Neural cell (in vitro differentiated cells): ENCODE results near the gene SNCB. TPM values are rescaled to one million over a fixed set of nuclear protein-coding genes. Genes with fewer than 3 reads are reported as not detected.

Source experiments
- H2AFZ ChIP-seq: fragments of 200-600, 300-800 bp; sonication (generic), shearing (Covaris generic); 2 replicates; pipeline ENCODE4 v1.6.0; 2014; ENCODE audit warnings: low read depth, mild to moderate bottlenecking, antibody characterized with exemption, low read length, moderate library complexity
- H3F3A ChIP-seq: fragments of 200-600 bp; shearing (Covaris generic); 2 replicates; pipeline ENCODE4 v1.6.1; 2016; ENCODE audit warnings: mild to moderate bottlenecking, moderate library complexity, mixed read lengths, antibody characterized with exemption, low read length; ENCODE audit not compliant: insufficient read depth, poor library complexity, severe bottlenecking
- H3K27ac ChIP-seq: fragments of 200-600, 300-800 bp; sonication (generic), shearing (Covaris generic); 2 replicates; pipeline ENCODE4 v1.5.1; 2014; ENCODE audit warnings: mild to moderate bottlenecking, low read length, moderate library complexity
- H3K27me3 ChIP-seq: fragments of 300-800, 200-600 bp; sonication (generic), shearing (Covaris generic); 2 replicates; pipeline ENCODE4 v1.6.0; 2014; ENCODE audit warnings: mild to moderate bottlenecking, low read depth, low read length, moderate library complexity; ENCODE audit not compliant: insufficient read depth
- H3K36me3 ChIP-seq: fragments of 300-800, 200-600 bp; sonication (generic), shearing (Covaris generic); 2 replicates; pipeline ENCODE4 v1.5.1; 2014; ENCODE audit warnings: mild to moderate bottlenecking, antibody characterized with exemption, low read length, moderate library complexity; ENCODE audit not compliant: insufficient read depth
- H3K4me2 ChIP-seq: fragments of 300-800, 200-600 bp; sonication (generic), shearing (Covaris generic); 2 replicates; pipeline ENCODE4 v1.6.0; 2014; ENCODE audit warnings: mild to moderate bottlenecking, low read length
- H3K4me3 ChIP-seq: fragments of 300-800, 200-600 bp; sonication (generic), shearing (Covaris generic); 2 replicates; pipeline ENCODE4 v1.5.1; 2014; ENCODE audit warnings: mild to moderate bottlenecking, low read length, moderate library complexity
- H3K79me2 ChIP-seq: fragments of 200-600 bp; shearing (Covaris generic); replicated peaks from 2 replicates; pipeline ENCODE4 v1.6.0; 2014; ENCODE audit warnings: mild to moderate bottlenecking, low read length, moderate library complexity; ENCODE audit not compliant: insufficient read depth
- H3K9ac ChIP-seq: fragments of 300-800, 200-600 bp; sonication (generic), shearing (Covaris generic); 2 replicates; pipeline ENCODE4 v1.6.1; 2016; ENCODE audit warnings: mild to moderate bottlenecking, low read length, mixed read lengths
- H3K9me2 ChIP-seq: fragments of 200-600 bp; shearing (Covaris generic); 2 replicates; pipeline ENCODE4 v1.6.1; 2016; ENCODE audit warnings: mild to moderate bottlenecking, low read length, mixed read lengths; ENCODE audit not compliant: insufficient read depth
- H3K9me3 ChIP-seq: fragments of 200-600, 300-800 bp; sonication (generic), shearing (Covaris generic); 2 replicates; pipeline ENCODE4 v1.6.1; 2016; ENCODE audit warnings: mild to moderate bottlenecking, mixed run types, low read length, moderate library complexity, mixed read lengths
- H4K20me1 ChIP-seq: fragments of 200-600 bp; shearing (Covaris generic); 2 replicates; pipeline ENCODE4 v1.6.1; 2016; ENCODE audit warnings: mild to moderate bottlenecking, mixed run types; ENCODE audit not compliant: insufficient read depth
- CTCF ChIP-seq: fragments of 450-650 bp; IDR thresholded peaks from 2 replicates; pipeline ENCODE4 v1.5.1; 2014; ENCODE audit warnings: antibody characterized with exemption, mild to moderate bottlenecking, moderate library complexity; ENCODE audit not compliant: poor library complexity, severe bottlenecking
- EP300 ChIP-seq: fragments of 450-650 bp; conservative IDR thresholded peaks from 2 replicates; pipeline ENCODE4 v1.6.1; 2014; ENCODE audit warnings: antibody characterized with exemption, mild to moderate bottlenecking, moderate library complexity; ENCODE audit not compliant: poor library complexity, severe bottlenecking
- EZH2 ChIP-seq: fragments of 200-600, 300-800 bp; shearing (Covaris generic), sonication (generic); IDR thresholded peaks from 2 replicates; pipeline ENCODE4 v1.6.1; 2014; ENCODE audit warnings: antibody characterized with exemption, low read length, borderline replicate concordance, mild to moderate bottlenecking; ENCODE audit not compliant: insufficient read depth, poor library complexity, severe bottlenecking
- MXI1 ChIP-seq: fragments of 450-650 bp; conservative IDR thresholded peaks from 2 replicates; pipeline ENCODE4 v1.6.1; 2014; ENCODE audit warnings: antibody characterized with exemption, mild to moderate bottlenecking; ENCODE audit not compliant: poor library complexity, severe bottlenecking
- POLR2AphosphoS5 ChIP-seq: IDR thresholded peaks from 2 replicates; pipeline ENCODE4 v1.6.1; 2012
- RAD21 ChIP-seq: fragments of 450-650 bp; conservative IDR thresholded peaks from 2 replicates; pipeline ENCODE4 v1.6.1; 2014; ENCODE audit warnings: antibody characterized with exemption, mild to moderate bottlenecking, moderate library complexity
- REST ChIP-seq: IDR thresholded peaks from 2 replicates; pipeline ENCODE4 v1.6.1; 2012; ENCODE audit warnings: borderline replicate concordance
- SMC3 ChIP-seq: fragments of 450-650 bp; conservative IDR thresholded peaks from 2 replicates; pipeline ENCODE4 v1.6.1; 2014; ENCODE audit warnings: antibody characterized with exemption, mild to moderate bottlenecking, moderate library complexity; ENCODE audit not compliant: poor library complexity
- TAF1 ChIP-seq: IDR thresholded peaks from 2 replicates; pipeline ENCODE4 v1.6.1; 2012; ENCODE audit warnings: low read depth
- polyA plus RNA-seq: library from polyadenylated mRNA; depleted of rRNA; stranded (reverse); fragments of >200 nt; gene quantifications from 2 replicates; pipeline ENCODE4 v1.2.3, GENCODE V29; 2014

The SNCB gene
- polyA plus RNA-seq, 1 donor from 2014 or later, result 10.1 TPM

- no peak overlapping the region for H3K9ac ChIP-seq
- H3K4me3 ChIP-seq, result no peak overlapping the region
- H3K27ac ChIP-seq, result no peak overlapping the region
- H3K27me3 ChIP-seq, result peaks cover 46% of the 10 kb centered on the region
- H2AFZ ChIP-seq, result no peak overlapping the region
- no peaks in the 10 kb centered on the region for H3K9me3 ChIP-seq
- no peak for TF ChIP-seq TAF1
- TF ChIP-seq EP300, result no peak
- no peak for TF ChIP-seq REST
- TF ChIP-seq RAD21, result no peak
- no peak for TF ChIP-seq POLR2AphosphoS5
- TF ChIP-seq CTCF, result no peak
- no peak for TF ChIP-seq MXI1
- TF ChIP-seq EZH2, result no peak
- TF ChIP-seq SMC3, result no peak
- H3K79me2 ChIP-seq, result no peaks in the 10 kb centered on the region
- H3K36me3 ChIP-seq, result no peaks in the 10 kb centered on the region
- no peaks in the 10 kb centered on the region for H3K9me2 ChIP-seq
- no peaks in the 10 kb centered on the region for H3F3A ChIP-seq
- no peak overlapping the region for H3K4me2 ChIP-seq
- no peaks in the 10 kb centered on the region for H4K20me1 ChIP-seq
These were observed 4.8 kb downstream of the SNCB start for GRCh38 chr5:176625512-176625911.

GRCh38 chr5:176624938-176625337, 5.4 kb downstream of the SNCB start:
- Histone ChIP-seq H3K27me3 (peaks cover 48% of the 10 kb centered on the region), H4K20me1 (no peaks in the 10 kb centered on the region), H3K9ac (no peak overlapping the region), H3F3A (no peaks in the 10 kb centered on the region), H3K9me3 (no peaks in the 10 kb centered on the region), H3K9me2 (no peaks in the 10 kb centered on the region), H3K79me2 (no peaks in the 10 kb centered on the region), H3K27ac (no peak overlapping the region), H3K36me3 (no peaks in the 10 kb centered on the region), H3K4me2 (no peak overlapping the region), H3K4me3 (no peak overlapping the region), H2AFZ (no peak overlapping the region)
- TF ChIP-seq CTCF, result no peak
